ENCODE measurements around the gene RPRD2.

The RPRD2 gene

GRCh38 chr1:150352866-150353265, 11.1 kb upstream of the RPRD2 start:
- TF ChIP-seq, protein P1, sequence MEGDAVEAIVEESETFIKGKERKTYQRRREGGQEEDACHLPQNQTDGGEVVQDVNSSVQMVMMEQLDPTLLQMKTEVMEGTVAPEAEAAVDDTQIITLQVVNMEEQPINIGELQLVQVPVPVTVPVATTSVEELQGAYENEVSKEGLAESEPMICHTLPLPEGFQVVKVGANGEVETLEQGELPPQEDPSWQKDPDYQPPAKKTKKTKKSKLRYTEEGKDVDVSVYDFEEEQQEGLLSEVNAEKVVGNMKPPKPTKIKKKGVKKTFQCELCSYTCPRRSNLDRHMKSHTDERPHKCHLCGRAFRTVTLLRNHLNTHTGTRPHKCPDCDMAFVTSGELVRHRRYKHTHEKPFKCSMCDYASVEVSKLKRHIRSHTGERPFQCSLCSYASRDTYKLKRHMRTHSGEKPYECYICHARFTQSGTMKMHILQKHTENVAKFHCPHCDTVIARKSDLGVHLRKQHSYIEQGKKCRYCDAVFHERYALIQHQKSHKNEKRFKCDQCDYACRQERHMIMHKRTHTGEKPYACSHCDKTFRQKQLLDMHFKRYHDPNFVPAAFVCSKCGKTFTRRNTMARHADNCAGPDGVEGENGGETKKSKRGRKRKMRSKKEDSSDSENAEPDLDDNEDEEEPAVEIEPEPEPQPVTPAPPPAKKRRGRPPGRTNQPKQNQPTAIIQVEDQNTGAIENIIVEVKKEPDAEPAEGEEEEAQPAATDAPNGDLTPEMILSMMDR (IDR thresholded peaks at IDR 0.05; ENCODE audit: low read depth, low read length), result no peak
- no peak overlapping the region for H3K4me3 ChIP-seq (ENCODE audit: low read depth, low read length)

GRCh38 chr1:150362721-150363425, 1.1 kb upstream of the RPRD2 start:
- TF ChIP-seq, protein P1 (IDR thresholded peaks at IDR 0.05; ENCODE audit: low read depth, low read length), result no peak
- H3K4me3 ChIP-seq (ENCODE audit: low read depth, low read length), result peak overlapping the region; percentile 90

GRCh38 chr1:150364231-150365003, 470 bp downstream of the RPRD2 start:
- H3K4me3 ChIP-seq (ENCODE audit: low read depth, low read length), result peak overlapping the region; percentile 90
- TF ChIP-seq, protein P1 (IDR thresholded peaks at IDR 0.05; ENCODE audit: low read depth, low read length), result no peak

DNA sequence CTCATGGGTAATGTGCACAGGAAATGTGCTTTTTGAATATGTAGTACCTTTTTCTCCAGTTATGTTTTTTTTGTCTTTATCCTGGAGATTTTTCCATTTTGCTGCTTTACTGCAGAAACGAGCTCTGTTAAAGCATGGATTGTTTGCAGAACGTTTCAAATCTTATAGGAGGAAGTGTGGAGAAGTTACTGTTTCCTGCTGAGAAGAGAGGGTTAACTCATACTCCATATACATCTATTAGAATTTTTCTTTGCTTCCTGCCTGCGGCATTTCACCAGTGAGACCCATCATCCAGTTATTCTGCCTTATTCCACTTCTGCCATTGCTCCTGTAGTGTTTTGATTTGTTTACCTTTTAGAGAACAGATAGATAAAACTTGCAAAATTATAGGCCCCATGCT, 2.0 kb downstream of the RPRD2 start:
- TF ChIP-seq, protein P1 (IDR thresholded peaks at IDR 0.05; ENCODE audit: low read depth, low read length), result no peak
- peak overlapping the region; percentile 90 for H3K4me3 ChIP-seq (ENCODE audit: low read depth, low read length)

DNA sequence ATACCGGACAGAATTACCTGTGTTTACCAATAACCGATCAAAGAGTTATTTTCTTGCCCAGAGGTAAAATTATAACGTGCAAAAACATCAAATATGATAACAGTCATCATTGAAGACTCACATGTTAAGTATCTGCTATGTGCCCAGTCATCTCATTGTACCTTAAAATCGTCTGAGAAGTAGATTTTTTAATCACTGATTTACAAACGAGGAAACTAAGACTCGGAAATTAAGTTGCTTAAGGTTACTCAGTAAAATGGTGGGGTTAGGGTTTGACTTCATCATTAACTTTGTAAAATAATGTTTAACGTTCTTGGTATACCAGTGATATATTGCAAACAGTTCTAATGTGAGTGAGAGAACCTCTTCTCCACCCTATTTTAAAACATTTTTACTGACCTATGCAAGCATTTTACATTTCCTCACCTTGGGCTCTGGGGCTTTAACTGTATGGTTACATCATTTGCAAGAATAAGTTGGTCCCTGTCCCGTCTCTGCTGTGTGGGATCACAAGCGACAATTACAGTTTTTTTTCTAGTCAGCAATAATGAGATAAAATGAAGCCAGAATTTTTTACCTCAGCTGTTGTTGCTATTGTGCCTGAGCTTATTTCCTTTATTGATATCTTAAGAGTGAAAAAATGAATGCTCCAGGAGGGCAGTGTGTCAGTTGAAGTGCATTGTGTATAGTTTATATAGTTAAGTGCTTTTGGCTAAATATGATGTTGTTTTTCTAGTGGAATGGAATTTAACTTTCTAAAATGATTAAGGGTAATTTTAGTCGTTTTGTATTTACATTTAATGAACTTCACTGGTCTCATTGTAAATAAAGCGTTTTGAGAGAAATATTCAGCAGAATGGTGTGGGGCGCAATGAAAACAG, 2.7 kb downstream of the RPRD2 start:
- H3K4me3 ChIP-seq (ENCODE audit: low read depth, low read length), result peak overlapping the region; percentile 90
- TF ChIP-seq, protein P1 (IDR thresholded peaks at IDR 0.05; ENCODE audit: low read depth, low read length), result no peak

DNA sequence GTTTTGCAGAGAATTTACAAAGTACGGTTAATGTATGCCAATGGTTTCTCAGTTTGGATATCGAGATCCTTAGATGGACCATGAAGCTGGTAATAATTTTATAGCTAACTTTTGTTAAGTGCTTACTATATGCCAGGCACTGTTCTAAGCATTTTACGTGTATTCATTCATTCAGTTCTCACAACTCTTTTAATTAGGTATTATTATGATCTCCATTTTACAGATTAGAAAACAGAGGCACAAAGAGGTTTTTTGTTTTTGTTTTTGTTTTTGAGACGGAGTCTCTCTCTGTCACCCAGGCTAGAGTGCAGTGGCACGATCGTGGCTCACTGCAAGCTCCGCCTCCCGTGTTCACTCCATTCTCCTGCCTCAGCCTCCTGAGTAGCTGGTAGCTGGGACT, 7.2 kb downstream of the RPRD2 start:
- TF ChIP-seq, protein P1 (IDR thresholded peaks at IDR 0.05; ENCODE audit: low read depth, low read length), result no peak

More for the DNA sequence above, 7.2 kb downstream of the RPRD2 start:
- no peak overlapping the region for H3K4me3 ChIP-seq (ENCODE audit: low read depth, low read length)

Data from WI38 (cell line).